B cell (primary cell): ENCODE results near the gene SYNE1.
"Not testable (repeated sequence)": the region's sequence is repeated elsewhere in the genome, so short reads cannot be mapped to it uniquely, and the experiment has no call there.

ENCODE experiments used
- CTCF ChIP-seq: fragments of 200-600 bp; IDR thresholded peaks from one replicate; pipeline ENCODE4 v1.8.0; 2022; ENCODE audit warnings: antibody characterized with exemption, mild to moderate bottlenecking
- EZH2 ChIP-seq: IDR thresholded peaks from 2 replicates; pipeline ENCODE4 v1.6.1; 2012; ENCODE audit warnings: borderline replicate concordance, low read depth, mild to moderate bottlenecking, moderate library complexity, low read length; ENCODE audit not compliant: insufficient read depth, poor library complexity, severe bottlenecking

GRCh38 chr6:152558798-152559197, 78.4 kb downstream of the SYNE1 start:
- not testable (repeated sequence) for TF ChIP-seq CTCF, EZH2
